EL (cell line): ENCODE measurements around the gene PCID2.
A peak's percentile ranks its signal among the peaks of the same experiment; 100 is the strongest.

Experiments used
- DNase-seq: peaks from one replicate; pipeline ENCODE4 v3.0.0-alpha.2; 2016

PCID2 gene

GRCh38 chr13:113186061-113186900 is 22.2 kb downstream of the PCID2 start:
- peak; percentile 17 for DNase-seq

GRCh38 chr13:113184568-113185440 is 23.7 kb downstream of the PCID2 start:
- no peak for DNase-seq

- DNase-seq: no peak
Observed at GRCh38 chr13:113183450-113184129, 24.9 kb downstream of the PCID2 start.

GRCh38 chr13:113182046-113182445 is 26.4 kb downstream of the PCID2 start:
- peak; percentile 51 for DNase-seq

- DNase-seq: peak; percentile 33
Observed at GRCh38 chr13:113179374-113180230, 28.9 kb downstream of the PCID2 start.

GRCh38 chr13:113178896-113179167 is 29.6 kb downstream of the PCID2 start:
- no peak for DNase-seq

GRCh38 chr13:113178070-113178895 is 30.2 kb downstream of the PCID2 start:
- peak; percentile 99 for DNase-seq

- DNase-seq: no peak
Observed at GRCh38 chr13:113176822-113177221, 31.6 kb downstream of the PCID2 start.

- DNase-seq: no peak
Observed at GRCh38 chr13:113176280-113176679, 32.2 kb downstream of the PCID2 start.

- DNase-seq: no peak
Observed at GRCh38 chr13:113172419-113172926, 36.0 kb downstream of the PCID2 start.

GRCh38 chr13:113171250-113172125 is 37.0 kb downstream of the PCID2 start:
- no peak for DNase-seq

GRCh38 chr13:113170511-113170910 is 38.0 kb downstream of the PCID2 start:
- no peak for DNase-seq

GRCh38 chr13:113169277-113170272 is 38.9 kb downstream of the PCID2 start:
- no peak for DNase-seq

GRCh38 chr13:113168211-113168610 is 40.3 kb downstream of the PCID2 start:
- DNase-seq: no peak

GRCh38 chr13:113167575-113167974 is 40.9 kb downstream of the PCID2 start:
- DNase-seq: no peak

- no peak for DNase-seq
Observed at GRCh38 chr13:113167155-113167554, 41.3 kb downstream of the PCID2 start.

GRCh38 chr13:113166681-113167080 is 41.8 kb downstream of the PCID2 start:
- no peak for DNase-seq

- DNase-seq: no peak
Observed at GRCh38 chr13:113166266-113166665, 42.2 kb downstream of the PCID2 start.

GRCh38 chr13:113164492-113164891 is 44.0 kb downstream of the PCID2 start:
- DNase-seq: no peak
